ENCODE data around the gene SKAP1.

SKAP1 gene

DNA sequence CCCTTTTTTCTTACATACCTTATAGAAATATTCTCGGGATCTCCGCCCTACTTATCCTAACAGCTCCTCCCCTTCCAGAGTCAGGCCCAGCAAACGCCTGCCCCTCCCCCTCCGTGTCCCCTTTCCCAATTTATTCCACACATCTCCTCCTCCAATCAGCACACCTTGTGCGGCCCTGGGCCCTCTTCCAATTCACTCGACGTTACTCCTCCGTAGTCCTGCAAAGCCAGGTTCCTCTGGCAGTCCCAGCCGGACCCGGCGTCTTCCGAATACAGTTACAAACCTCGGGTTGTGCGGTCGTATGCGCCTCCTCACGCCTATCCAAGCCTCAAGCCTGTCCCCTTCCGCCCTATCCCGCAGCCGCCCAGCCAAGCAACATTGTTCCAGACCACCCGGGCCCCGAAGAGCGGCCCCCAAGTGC, 329.4 kb downstream of the SKAP1 start:
- no peak for DNase-seq

- DNase-seq: no peak
Measured at GRCh38 chr17:48100160-48100559, 329.9 kb downstream of the SKAP1 start.

GRCh38 chr17:48095611-48096010, 334.4 kb downstream of the SKAP1 start:
- no peak for DNase-seq

DNA sequence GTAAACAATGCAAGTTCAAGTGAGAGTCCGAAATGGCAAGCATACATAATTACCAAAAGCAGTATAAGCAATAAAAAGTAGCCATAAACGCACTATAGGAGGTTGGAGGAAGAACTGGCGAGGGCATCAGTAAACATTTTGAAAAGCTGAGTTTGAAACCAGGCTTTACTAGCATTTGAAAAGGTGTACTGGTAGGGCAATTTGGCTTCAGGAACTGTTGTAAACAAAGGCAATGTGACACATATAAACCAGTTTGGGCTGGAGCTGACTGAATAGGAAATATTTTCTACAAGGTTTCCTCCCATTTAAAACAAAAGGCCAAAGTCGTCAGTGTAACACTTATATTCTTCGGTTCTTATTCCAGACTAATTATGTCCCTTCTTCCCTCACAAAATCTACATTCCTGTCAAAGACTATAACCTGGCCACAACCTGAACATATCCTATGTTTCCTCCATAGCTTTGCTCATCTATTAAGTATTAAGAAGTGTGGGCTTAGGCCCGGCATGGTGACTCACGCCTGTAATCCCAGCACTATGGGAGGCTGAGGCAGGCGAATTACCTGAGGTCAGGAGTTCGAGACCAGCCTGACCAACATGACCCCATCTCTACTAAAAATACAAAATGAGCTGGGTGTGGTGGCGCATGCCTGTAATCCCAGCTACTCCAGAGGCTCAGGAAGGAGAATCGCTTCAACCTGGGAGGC, 336.5 kb downstream of the SKAP1 start:
- no peak for DNase-seq

DNA sequence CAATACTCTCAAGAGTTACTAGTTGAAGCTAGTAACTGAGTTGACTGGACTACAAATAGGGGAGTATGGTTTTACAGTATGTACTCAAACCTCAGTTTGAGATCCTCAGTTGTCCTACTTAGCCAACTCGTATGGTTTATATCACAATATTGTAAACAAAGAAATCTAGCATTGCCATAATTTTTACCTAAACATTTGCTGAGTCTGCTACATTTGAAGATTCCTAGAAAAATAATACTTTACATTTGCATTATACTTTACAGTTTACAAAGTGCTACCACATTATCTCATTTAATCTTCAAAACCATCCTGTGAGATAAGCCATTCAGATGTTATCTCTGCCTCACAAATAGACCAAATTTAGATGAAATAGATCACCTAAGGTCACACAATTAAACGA, 345.1 kb downstream of the SKAP1 start:
- DNase-seq: no peak
